Muscle layer of duodenum (tissue), 2 donors: ENCODE measurements around the gene MAPK6.
"Not testable (repeated sequence)": the region's sequence is repeated elsewhere in the genome, so short reads cannot be mapped to it uniquely, and the experiment has no call there.

Source experiments
- H3K27ac ChIP-seq: one replicate; pipeline ENCODE4 v1.7.0; 2013; ENCODE audit warnings: mild to moderate bottlenecking, low read length
- H3K27me3 ChIP-seq: one replicate; pipeline ENCODE4 v1.7.0; 2013; ENCODE audit warnings: low read depth, mild to moderate bottlenecking, control low read depth, low read length
- H3K36me3 ChIP-seq, 2 donors: one replicate each; pipeline ENCODE4 v1.7.0; 2013; ENCODE audit warnings: low read length in 2 of 2, control low read depth in 1 of 2, mild to moderate bottlenecking in 1 of 2; ENCODE audit not compliant: insufficient read depth in 2 of 2, control insufficient read depth in 1 of 2
- H3K4me1 ChIP-seq, 2 donors: one replicate each; pipeline ENCODE4 v1.7.0; 2013; ENCODE audit warnings: low read length in 2 of 2, mild to moderate bottlenecking in 2 of 2, control low read depth in 1 of 2, moderate library complexity in 1 of 2; ENCODE audit not compliant: insufficient read depth in 2 of 2, control insufficient read depth in 1 of 2
- H3K4me3 ChIP-seq, 2 donors: one replicate each; pipeline ENCODE4 v1.7.0; 2013; ENCODE audit warnings: low read length in 2 of 2, low read depth in 1 of 2, mild to moderate bottlenecking in 1 of 2
- H3K9me3 ChIP-seq, 2 donors: one replicate each; pipeline ENCODE4 v1.7.0; 2013; ENCODE audit warnings: low read length in 2 of 2, control low read depth in 1 of 2, mild to moderate bottlenecking in 1 of 2; ENCODE audit not compliant: control insufficient read depth in 1 of 2
- donor health status: healthy.

MAPK6 gene

DNA sequence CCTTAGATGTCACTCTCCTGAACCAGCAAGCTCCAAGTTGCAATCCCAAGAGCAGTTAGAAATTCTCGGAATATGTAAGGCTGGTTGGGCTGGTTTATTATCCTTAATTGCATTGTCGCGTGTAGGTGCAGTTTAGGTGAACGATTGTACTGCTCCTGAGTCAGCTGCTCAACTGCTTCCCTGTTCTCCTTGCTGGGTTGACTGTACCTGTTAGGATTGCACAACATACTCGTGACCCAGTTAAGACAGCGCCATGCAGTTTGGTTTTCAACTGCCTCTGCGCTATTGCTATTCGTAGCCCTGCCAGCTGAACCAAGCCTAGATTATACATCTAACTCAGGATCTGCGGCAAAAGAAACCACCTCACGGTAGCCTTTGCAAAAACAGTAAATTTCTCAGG lies 52.6 kb downstream of the MAPK6 start:
- Histone ChIP-seq H3K4me1 (peaks cover 0 to 2% of the 10 kb centered on the region in 2 donors), H3K9me3 (no peaks in the 10 kb centered on the region), H3K27me3 (no peaks in the 10 kb centered on the region), H3K36me3 (no peaks in the 10 kb centered on the region), H3K4me3 (no peak overlapping the region), H3K27ac (no peak overlapping the region)

DNA sequence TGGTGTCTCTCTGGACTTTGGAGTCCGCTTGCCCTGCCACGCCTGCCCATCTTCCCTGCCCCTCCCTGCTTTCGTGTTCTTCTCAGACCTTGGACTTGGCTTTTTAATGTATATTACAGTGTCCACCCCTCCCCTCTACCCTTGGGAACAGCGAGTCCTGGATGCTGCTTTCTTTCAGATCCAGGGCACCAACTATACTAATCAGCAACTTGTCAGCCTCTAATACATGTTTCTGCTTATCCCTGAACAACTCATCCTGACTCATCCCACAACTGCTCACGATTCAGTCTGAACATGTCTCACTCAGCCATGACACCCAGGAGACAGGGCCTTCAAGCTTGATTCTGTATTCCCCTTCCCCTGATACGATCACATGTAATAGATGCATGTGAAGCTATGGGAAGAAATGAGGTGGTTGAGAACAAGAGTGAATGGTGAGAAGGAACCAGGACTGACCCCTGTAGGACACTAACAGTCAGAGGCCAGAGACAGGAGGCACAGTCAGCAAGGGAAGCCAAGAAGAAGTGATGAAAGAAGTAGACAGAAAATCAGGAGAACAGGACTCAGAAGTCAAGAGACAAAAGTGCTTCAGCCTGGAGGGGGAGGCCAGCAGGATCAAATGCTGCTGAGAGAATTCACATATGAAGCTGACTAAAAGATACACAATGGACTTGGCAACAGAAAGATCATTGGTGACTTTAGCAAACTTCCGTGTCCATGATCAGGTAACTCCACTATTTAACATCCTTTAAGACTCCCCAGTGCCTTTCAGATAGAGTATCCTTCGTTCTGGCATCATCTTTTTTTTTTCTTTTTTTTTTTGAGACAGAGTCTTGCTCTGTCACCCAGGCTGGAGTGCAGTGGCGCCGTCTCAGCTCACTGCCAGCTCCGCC lies 58.1 kb downstream of the MAPK6 start:
- no peaks in the 10 kb centered on the region for H3K36me3 ChIP-seq
- H3K27ac ChIP-seq: no peak overlapping the region
- H3K9me3 ChIP-seq: no peaks in the 10 kb centered on the region
- no peak overlapping the region for H3K4me3 ChIP-seq
- H3K4me1 ChIP-seq: peaks cover 0 to 2% of the 10 kb centered on the region in 2 donors
- H3K27me3 ChIP-seq: no peaks in the 10 kb centered on the region

DNA sequence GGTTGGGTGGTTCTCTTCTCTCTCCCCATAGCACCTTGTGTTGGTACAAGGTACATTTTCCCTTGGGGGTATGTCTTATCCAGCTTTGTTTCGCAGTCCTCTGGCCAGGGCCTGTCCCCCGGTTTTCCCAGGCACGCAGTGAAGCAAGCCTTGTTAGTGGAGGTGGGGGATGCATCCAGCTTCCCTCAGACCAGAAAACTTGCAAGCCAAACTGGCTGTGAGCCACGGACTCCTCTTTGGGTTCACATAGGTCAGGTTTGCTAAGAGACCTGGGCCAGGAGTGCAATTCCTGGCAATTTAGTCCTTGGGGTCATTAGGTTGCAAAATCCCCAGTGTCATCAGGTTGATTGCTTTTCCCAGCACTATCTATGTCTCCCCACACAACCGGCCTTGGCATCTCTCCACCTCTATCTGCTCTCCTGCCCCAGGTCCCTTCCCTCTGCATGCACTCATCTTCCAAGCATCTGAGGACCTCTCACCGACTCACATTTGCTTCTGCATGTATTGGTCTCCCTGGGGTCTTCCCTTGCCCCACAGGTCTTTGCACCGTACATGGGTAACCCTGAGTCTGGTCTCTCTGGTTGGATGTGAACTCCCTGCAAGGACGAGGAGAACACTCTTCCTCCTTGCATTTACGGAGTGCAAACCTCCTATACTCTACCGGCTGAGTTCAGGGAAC lies 59.3 kb downstream of the MAPK6 start:
- H3K9me3 ChIP-seq: no peaks in the 10 kb centered on the region
- no peaks in the 10 kb centered on the region for H3K36me3 ChIP-seq
- H3K4me1 ChIP-seq: no peaks in the 10 kb centered on the region
- H3K27me3 ChIP-seq: no peaks in the 10 kb centered on the region
- H3K4me3 ChIP-seq: no peak overlapping the region
- H3K27ac ChIP-seq: no peak overlapping the region

DNA sequence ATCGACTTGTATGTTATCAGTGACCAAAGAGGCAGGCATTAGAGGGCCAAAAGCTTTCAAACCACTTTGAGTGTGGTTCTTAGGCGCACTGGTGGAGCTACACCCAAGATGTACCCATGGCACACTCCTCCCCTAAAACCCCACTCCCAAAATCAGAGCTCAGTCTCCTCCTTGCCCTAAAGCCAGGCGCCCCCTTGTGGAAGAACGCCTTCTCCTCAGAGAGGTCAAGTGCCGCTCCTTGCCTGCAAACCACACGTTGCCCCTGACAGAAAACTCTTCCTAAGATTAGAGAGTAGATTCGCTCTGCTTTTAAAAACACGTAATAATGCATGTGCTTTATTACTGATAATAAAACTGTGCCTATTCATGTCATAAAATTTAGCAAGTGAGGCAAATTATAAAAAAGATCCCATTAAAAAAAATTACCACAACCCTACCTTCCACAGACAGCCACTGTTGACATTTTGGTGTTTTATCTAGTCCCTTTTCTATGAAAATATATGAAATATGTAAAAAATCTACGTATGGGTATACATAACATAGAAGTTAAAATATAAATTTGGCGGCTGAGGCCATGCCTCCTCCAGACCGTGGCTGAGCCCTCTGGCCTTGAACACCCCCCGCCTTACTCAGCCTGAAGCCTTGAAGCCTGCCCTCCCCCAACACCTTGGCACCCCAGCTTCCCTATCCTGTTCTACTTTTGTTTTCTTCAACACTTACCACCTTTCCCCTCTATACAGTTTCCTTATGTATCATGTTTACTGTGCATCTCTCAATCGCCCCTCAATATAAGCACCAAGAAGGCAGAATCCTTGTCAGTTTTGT lies 60.1 kb downstream of the MAPK6 start:
- Histone ChIP-seq H3K4me3 (no peak overlapping the region), H3K36me3 (no peaks in the 10 kb centered on the region), H3K4me1 (no peaks in the 10 kb centered on the region), H3K27me3 (no peaks in the 10 kb centered on the region), H3K9me3 (no peaks in the 10 kb centered on the region), H3K27ac (no peak overlapping the region)

DNA sequence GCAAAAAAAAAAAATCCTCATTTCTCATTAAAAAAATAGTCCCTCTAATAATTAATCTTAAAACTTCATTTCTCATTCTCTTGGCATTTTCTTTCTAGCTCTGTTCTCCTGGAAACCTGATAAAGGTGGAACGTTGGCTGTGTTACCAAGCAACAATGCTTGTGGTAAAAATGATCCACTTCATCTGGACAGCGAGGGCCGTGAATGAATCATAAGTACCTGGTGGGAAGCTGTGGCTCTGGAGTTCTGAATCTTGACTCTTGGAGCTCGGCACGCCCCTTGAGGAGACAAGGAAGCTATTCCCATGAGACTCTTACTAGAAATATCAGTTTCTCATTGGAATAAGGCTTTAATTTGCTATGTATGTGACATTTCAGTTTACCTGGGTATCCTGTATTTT lies 61.0 kb downstream of the MAPK6 start:
- Histone ChIP-seq H3K36me3 (no peaks in the 10 kb centered on the region), H3K27me3 (no peaks in the 10 kb centered on the region), H3K4me1 (no peaks in the 10 kb centered on the region), H3K4me3 (no peak overlapping the region), H3K9me3 (no peaks in the 10 kb centered on the region), H3K27ac (no peak overlapping the region)

DNA sequence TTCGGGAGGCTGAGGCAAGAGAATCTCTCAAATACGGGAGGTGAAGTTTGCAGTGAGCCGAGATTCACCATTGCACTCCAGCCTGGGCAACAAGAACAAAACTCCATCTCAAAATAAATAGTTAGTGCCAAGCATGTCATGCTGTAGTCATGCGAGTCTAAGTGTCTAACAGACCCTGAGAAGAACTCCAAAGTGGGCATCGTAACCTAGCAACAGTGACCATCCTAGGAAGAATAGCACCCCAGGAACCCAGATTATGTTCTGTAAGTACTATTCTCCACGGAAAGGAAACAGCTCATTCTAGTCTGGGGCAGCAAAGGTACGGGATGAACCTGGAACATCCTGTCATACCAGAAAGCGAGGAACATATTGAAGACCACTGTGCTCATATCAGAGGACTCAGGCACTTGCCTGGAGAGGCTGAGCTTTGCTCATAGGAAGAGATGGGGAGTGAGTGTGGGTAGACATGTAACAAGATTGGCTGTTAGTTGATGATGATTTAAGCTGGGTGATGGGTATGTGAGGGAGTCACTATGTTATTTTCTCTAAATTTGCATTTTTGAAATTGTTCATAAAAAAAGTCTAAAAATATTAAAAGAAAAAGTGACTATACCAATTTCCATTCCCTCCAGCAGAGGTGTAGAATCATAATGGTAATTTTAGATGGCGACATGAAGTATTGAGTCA lies 61.8 kb downstream of the MAPK6 start:
- Histone ChIP-seq H3K36me3 (no peaks in the 10 kb centered on the region), H3K9me3 (no peaks in the 10 kb centered on the region), H3K4me3 (no peak overlapping the region), H3K4me1 (no peaks in the 10 kb centered on the region), H3K27me3 (no peaks in the 10 kb centered on the region), H3K27ac (no peak overlapping the region)

DNA sequence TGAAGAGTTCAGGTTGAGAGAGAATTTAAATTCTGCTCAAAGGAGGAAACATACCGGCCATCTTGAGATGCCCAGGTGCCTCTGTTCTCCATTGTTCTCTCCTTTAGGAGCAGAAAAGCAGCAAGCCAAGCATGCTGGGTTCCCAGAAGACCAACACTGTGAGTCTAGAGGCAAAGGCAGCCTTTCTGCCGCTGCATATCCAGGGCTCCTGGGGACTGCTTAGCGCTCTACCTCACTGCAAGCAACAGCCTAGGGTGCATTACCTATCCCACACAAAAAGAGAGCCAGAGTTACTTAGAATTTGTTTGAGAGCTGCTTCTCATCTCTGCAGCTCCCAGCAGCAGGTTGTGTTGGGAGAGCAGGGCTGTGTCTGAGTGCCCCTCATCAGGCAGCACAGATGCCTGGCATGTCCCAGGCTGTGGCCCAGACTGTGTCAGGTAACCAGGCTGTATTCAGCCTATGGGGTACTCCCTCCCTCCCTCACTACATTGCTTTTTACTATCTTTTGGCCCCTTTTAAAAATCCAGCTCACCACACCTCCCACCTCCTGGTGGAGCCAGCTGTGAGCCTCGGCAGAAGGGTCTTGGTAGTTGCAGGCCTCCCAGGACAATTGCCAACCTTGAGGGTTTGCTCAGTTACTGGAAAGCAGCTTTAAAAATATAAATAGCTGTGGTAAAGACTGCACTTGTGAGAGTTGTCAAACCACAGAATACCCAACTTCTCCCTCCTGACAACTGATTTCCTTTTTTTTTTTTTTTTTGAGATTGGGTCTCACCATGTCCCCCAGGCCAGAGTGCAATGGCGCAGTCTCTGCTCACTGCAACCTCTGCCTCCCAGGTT lies 63.4 kb downstream of the MAPK6 start:
- Histone ChIP-seq H3K36me3 (no peaks in the 10 kb centered on the region), H3K4me1 (no peaks in the 10 kb centered on the region), H3K9me3 (peaks cover 5 to 7% of the 10 kb centered on the region in 2 donors), H3K27ac (no peak overlapping the region), H3K4me3 (no peak overlapping the region), H3K27me3 (no peaks in the 10 kb centered on the region)

DNA sequence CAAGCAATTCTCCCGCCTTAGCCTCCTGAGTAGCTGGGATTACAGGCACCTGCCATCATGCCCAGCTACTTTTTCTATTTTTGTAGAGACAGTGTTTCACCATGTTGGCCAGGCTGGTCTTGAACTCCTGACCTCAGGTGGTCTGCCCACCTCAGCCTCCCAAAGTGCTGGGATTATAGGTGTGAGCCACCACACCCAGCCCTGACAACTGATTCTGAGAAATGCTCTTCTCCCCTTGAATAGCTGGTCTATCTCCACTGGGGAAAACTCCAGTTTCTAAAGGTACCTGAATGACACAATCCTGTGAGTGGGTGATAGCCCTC lies 64.0 kb downstream of the MAPK6 start:
- H3K27ac ChIP-seq: not testable (repeated sequence)

DNA sequence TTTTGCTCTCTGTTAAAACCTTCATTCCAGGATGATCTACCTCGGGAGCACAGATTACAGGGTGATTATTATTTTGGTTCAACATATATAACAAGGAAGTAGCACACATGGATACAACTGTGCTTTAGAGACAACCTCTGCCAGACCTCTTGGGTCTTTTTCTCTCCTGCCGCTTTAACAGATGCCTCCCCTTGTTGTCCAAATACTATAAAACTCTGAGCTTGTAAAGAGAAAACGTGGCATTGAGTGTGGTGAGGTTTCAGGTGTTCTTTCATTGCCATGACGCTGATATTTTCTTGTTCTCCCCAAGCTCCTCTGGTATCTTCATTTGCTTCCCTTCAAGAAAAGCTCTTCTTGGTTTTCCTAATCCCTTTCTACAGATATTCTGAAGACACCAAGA lies 64.6 kb downstream of the MAPK6 start:
- Histone ChIP-seq H3K4me3 (no peak overlapping the region), H3K9me3 (peaks cover 5 to 7% of the 10 kb centered on the region in 2 donors), H3K27me3 (no peaks in the 10 kb centered on the region), H3K27ac (no peak overlapping the region), H3K36me3 (no peaks in the 10 kb centered on the region), H3K4me1 (no peaks in the 10 kb centered on the region)

More for the DNA sequence above, 64.0 kb downstream of the MAPK6 start:
- not testable (repeated sequence) for H3K27me3 ChIP-seq, H3K36me3 ChIP-seq, H3K4me1 ChIP-seq, H3K9me3 ChIP-seq, H3K4me3 ChIP-seq

DNA sequence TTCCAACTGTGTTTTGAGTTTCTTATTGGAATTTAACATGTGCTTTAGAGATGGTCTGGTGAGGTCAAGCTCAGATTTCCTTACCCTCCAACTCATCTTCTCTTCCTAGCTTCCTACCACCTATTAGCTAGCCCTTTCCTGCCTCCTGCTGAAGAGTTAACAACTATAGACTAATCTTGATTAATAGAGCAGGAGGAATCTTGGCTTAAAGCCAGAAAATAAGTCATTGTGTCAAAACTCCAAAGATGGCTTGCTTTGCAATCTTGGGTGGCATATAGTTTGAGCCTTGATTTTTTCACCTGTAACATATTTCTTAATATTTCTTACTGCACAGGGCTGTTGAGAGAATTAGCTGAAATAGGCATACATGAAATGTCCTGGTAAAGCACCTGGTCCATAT lies 66.3 kb downstream of the MAPK6 start:
- Histone ChIP-seq H3K9me3 (peaks cover 7% of the 10 kb centered on the region in 2 donors), H3K27me3 (no peaks in the 10 kb centered on the region), H3K36me3 (no peaks in the 10 kb centered on the region), H3K4me1 (no peaks in the 10 kb centered on the region), H3K4me3 (no peak overlapping the region), H3K27ac (no peak overlapping the region)
